Keratinocyte (primary cell): ENCODE data around the gene ARHGAP9. TPM values are rescaled to one million over a fixed set of nuclear protein-coding genes. Genes with fewer than 3 reads are reported as not detected.

Source experiments
- DNase-seq: peaks from one replicate; pipeline ENCODE4 v3.0.0-alpha.2; 2011; ENCODE audit warnings: low read depth, missing footprints, low spot score
- FAIRE-seq: peaks from 2 replicates; lab custom pipeline; 2011; peaks lifted over from hg19 to GRCh38; lab: Jason Lieb, UNC
- H2AFZ ChIP-seq: 2 replicates; pipeline ENCODE4 v1.6.0; 2012; ENCODE audit warnings: low read length, control low read depth, inconsistent platforms; ENCODE audit not compliant: control insufficient read depth
- H3K27ac ChIP-seq: 2 replicates; pipeline ENCODE4 v1.5.1; 2011; ENCODE audit warnings: low read length; ENCODE audit not compliant: control insufficient read depth, insufficient read depth
- H3K27me3 ChIP-seq: 3 replicates; pipeline ENCODE4 v1.6.0; 2011; ENCODE audit warnings: low read length; ENCODE audit not compliant: control insufficient read depth, insufficient read depth; ENCODE audit errors: extremely low read depth
- H3K36me3 ChIP-seq, 2 experiments: 2 replicates in 1 of 2; 3 replicates in 1 of 2; pipeline ENCODE4 v1.5.1; 2011; ENCODE audit warnings: low read length in 2 of 2, mild to moderate bottlenecking in 1 of 2; ENCODE audit not compliant: control insufficient read depth in 2 of 2, insufficient read depth in 2 of 2; ENCODE audit errors: extremely low read depth in 1 of 2
- H3K4me1 ChIP-seq: 3 replicates; pipeline ENCODE4 v1.5.1; 2011; ENCODE audit warnings: low read length; ENCODE audit not compliant: control insufficient read depth, insufficient read depth; ENCODE audit errors: extremely low read depth
- H3K4me2 ChIP-seq: 3 replicates; pipeline ENCODE4 v1.6.0; 2011; ENCODE audit warnings: low read depth, low read length; ENCODE audit not compliant: control insufficient read depth, insufficient read depth; ENCODE audit errors: extremely low read depth
- H3K4me3 ChIP-seq, 3 experiments: fragments of 200-600 bp in 1 of 3; sonication (generic) in 1 of 3; 2 replicates in 2 of 3; 3 replicates in 1 of 3; pipeline ENCODE4 v1.5.1; 2011 to 2016; ENCODE audit warnings: low read length in 3 of 3, mild to moderate bottlenecking in 3 of 3, control low read depth in 2 of 3, inconsistent platforms in 1 of 3, low read depth in 1 of 3, mixed read lengths in 1 of 3, mixed run types in 1 of 3, moderate library complexity in 1 of 3; ENCODE audit not compliant: control insufficient read depth in 2 of 3, insufficient read depth in 2 of 3; ENCODE audit errors: extremely low read depth in 1 of 3
- H3K79me2 ChIP-seq: 2 replicates; pipeline ENCODE4 v1.6.0; 2012; ENCODE audit warnings: low read length; ENCODE audit not compliant: control insufficient read depth, insufficient read depth
- H3K9ac ChIP-seq: 3 replicates; pipeline ENCODE4 v1.6.0; 2011; ENCODE audit warnings: low read length; ENCODE audit not compliant: control insufficient read depth, insufficient read depth; ENCODE audit errors: extremely low read depth
- H3K9me1 ChIP-seq: 3 replicates; pipeline ENCODE4 v1.6.0; 2011; ENCODE audit warnings: low read length; ENCODE audit not compliant: control insufficient read depth, insufficient read depth; ENCODE audit errors: extremely low read depth
- H3K9me3 ChIP-seq: 2 replicates; pipeline ENCODE4 v1.5.1; 2012; ENCODE audit warnings: low read depth, low read length; ENCODE audit not compliant: control insufficient read depth
- H4K20me1 ChIP-seq: 3 replicates; pipeline ENCODE4 v1.6.0; 2011; ENCODE audit warnings: low read length; ENCODE audit not compliant: control insufficient read depth, insufficient read depth; ENCODE audit errors: extremely low read depth
- EZH2 ChIP-seq: IDR thresholded peaks from one replicate; pipeline ENCODE4 v1.6.1; 2012; ENCODE audit warnings: inconsistent platforms, mild to moderate bottlenecking, low read length, moderate library complexity
- dilution Hi-C: fragments of 300-500 bp; cut with MboI; formaldehyde crosslinking; loops from one replicate; pipeline ENCODE4 v1.7.0; 2020; ENCODE audit warnings: low sequenced_read_pairs; ENCODE audit not compliant: extremely low pct_ligation_motif_present
- polyA plus RNA-seq, 5 experiments: library from polyadenylated mRNA; depleted of rRNA in 3 of 5; stranded (reverse) in 3 of 5; stranded (forward) in 1 of 5; unstranded in 1 of 5; fragments of >200 nt; gene quantifications; 1 replicate in 1 of 5; 2 replicates in 3 of 5; 3 replicates in 1 of 5; pipeline versions ENCODE4 v1.2.1 to v1.2.3, GENCODE V29; 2011 to 2012; ENCODE audit warnings: missing spikeins in 2 of 5, low read depth in 1 of 5, low replicate concordance in 1 of 5
- TF ChIP-seq, protein P1 (sequence below), 3 experiments: IDR thresholded peaks in 1 of 3; conservative IDR thresholded peaks in 1 of 3; optimal IDR thresholded peaks in 1 of 3; 2 replicates in 2 of 3; 3 replicates in 1 of 3; pipeline versions ENCODE3 to v1.5.1; 2011; ENCODE audit warnings: low read length in 3 of 3, mild to moderate bottlenecking in 3 of 3, moderate library complexity in 2 of 3, control low read depth in 1 of 3, inconsistent platforms in 1 of 3; ENCODE audit not compliant: insufficient read depth in 2 of 3; ENCODE audit errors: extremely low read depth in 1 of 3

Gene ARHGAP9
- polyA plus RNA-seq, 1 donor (not counting 4 experiments of a cell fraction or from before 2014, with no cell fraction given), result not detected

DNA sequence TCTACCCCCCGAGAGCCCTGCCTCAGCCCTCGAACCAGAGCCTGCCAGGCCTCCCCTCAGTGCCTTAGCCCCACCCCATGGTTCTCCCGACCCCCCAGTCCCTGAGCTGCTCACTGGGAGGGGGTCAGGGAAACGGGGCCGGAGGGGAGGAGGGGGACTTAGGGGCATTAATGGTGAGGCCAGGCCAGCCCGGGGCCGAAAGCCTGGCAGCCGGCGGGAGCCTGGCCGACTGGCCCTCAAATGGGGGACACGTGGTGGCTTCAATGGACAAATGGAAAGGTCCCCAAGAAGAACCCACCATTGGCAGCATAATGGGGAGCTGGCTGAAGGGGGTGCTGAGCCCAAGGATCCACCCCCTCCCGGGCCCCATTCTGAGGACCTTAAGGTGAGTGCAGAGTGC is 48.5 kb upstream of the ARHGAP9 start:
- peaks cover 23% of the 10 kb centered on the region for H3K79me2 ChIP-seq
- peaks cover 49 to 51% of the 10 kb centered on the region in 2 experiments for H3K36me3 ChIP-seq
- dilution Hi-C loops, result no loop called here

DNA sequence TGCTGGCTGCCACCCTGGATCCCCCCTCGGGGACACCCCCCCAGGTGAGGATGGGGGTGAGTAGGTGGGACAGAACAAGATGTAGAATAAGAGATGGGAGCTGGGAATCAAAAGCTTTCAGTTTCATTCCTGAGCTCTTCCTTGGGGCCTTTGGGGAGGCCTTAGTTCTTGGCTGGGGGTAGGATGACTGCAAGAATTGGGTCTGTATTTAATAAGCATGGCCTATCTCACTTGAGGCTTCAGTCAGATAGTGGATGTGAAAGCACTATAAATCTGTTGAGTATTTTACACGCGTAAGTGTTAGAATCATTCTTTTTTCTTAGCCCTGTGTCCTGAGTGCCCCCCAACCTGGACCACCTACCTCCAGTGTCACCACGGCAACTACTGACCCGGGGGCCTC is 47.5 kb upstream of the ARHGAP9 start:
- H3K36me3 ChIP-seq, result peaks cover 42 to 44% of the 10 kb centered on the region in 2 experiments
- H3K9me3 ChIP-seq, result no peaks in the 10 kb centered on the region
- peaks cover 24% of the 10 kb centered on the region for H3K79me2 ChIP-seq
- H3K9ac ChIP-seq, result no peak overlapping the region
- H3K27me3 ChIP-seq, result no peaks in the 10 kb centered on the region
- H3K9me1 ChIP-seq, result peaks cover 2% of the 10 kb centered on the region
- FAIRE-seq (no peak), DNase-seq (no peak)
- TF ChIP-seq EZH2, result no peak
- TF ChIP-seq, protein P1, sequence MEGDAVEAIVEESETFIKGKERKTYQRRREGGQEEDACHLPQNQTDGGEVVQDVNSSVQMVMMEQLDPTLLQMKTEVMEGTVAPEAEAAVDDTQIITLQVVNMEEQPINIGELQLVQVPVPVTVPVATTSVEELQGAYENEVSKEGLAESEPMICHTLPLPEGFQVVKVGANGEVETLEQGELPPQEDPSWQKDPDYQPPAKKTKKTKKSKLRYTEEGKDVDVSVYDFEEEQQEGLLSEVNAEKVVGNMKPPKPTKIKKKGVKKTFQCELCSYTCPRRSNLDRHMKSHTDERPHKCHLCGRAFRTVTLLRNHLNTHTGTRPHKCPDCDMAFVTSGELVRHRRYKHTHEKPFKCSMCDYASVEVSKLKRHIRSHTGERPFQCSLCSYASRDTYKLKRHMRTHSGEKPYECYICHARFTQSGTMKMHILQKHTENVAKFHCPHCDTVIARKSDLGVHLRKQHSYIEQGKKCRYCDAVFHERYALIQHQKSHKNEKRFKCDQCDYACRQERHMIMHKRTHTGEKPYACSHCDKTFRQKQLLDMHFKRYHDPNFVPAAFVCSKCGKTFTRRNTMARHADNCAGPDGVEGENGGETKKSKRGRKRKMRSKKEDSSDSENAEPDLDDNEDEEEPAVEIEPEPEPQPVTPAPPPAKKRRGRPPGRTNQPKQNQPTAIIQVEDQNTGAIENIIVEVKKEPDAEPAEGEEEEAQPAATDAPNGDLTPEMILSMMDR (optimal IDR thresholded peaks at IDR 0.05 in 1 of 3, IDR thresholded peaks at IDR 0.05 in 1 of 3, conservative IDR thresholded peaks at IDR 0.05 in 1 of 3; ENCODE audit: extremely low read depth in 1 of 3, insufficient read depth in 2 of 3, low read length in 3 of 3), result no peak
- H3K4me1 ChIP-seq, result peaks cover 14% of the 10 kb centered on the region
- no peak overlapping the region for H2AFZ ChIP-seq
- dilution Hi-C loops, result no loop called here
- H3K4me3 ChIP-seq, result no peak overlapping the region
- no peak overlapping the region for H3K27ac ChIP-seq
- H4K20me1 ChIP-seq, result peaks cover 5% of the 10 kb centered on the region
- H3K4me2 ChIP-seq, result no peak overlapping the region

More for the DNA sequence above, 48.5 kb upstream of the ARHGAP9 start:
- no peaks in the 10 kb centered on the region for H3K27me3 ChIP-seq
- no peak overlapping the region for H3K9ac ChIP-seq
- peaks cover 5% of the 10 kb centered on the region for H4K20me1 ChIP-seq
- no peak overlapping the region for H3K4me2 ChIP-seq
- no peak overlapping the region for H3K4me3 ChIP-seq
- FAIRE-seq, result no peak
- no peak overlapping the region for H2AFZ ChIP-seq
- DNase-seq, result no peak
- no peak overlapping the region for H3K27ac ChIP-seq
- no peak for TF ChIP-seq EZH2
- TF ChIP-seq, protein P1 (optimal IDR thresholded peaks at IDR 0.05 in 1 of 3, IDR thresholded peaks at IDR 0.05 in 1 of 3, conservative IDR thresholded peaks at IDR 0.05 in 1 of 3; ENCODE audit: extremely low read depth in 1 of 3, insufficient read depth in 2 of 3, low read length in 3 of 3), result no peak
- H3K9me3 ChIP-seq, result no peaks in the 10 kb centered on the region
- H3K9me1 ChIP-seq, result peaks cover 2% of the 10 kb centered on the region
- peaks cover 13% of the 10 kb centered on the region for H3K4me1 ChIP-seq
